ENCODE measurements around the gene TMEM184C. TPM values are rescaled to one million over a fixed set of nuclear protein-coding genes. Genes with fewer than 3 reads are reported as not detected.

TMEM184C gene
- total RNA-seq, 3 donors from 2014 or later = 37.5 to 43.3 (median 37.7) TPM

- no peak overlapping the region for H3K4me3 ChIP-seq
- ATAC-seq (no peak), DNase-seq (no peak)
- H3K9me3 ChIP-seq = no peaks in the 10 kb centered on the region
- H3K36me3 ChIP-seq (ENCODE audit: low read depth) = no peaks in the 10 kb centered on the region
- TF ChIP-seq CTCF (IDR thresholded peaks at IDR 0.05) = no peak
- intact Hi-C loops (cut with DNase I, micrococcal nuclease) = no loop called here
- H3K4me1 ChIP-seq (ENCODE audit: low read depth) = no peaks in the 10 kb centered on the region
Measured at GRCh38 chr4:147717878-147718277, 100.7 kb downstream of the TMEM184C start.

Other genes starting within 250 kb of the TMEM184C start
- 1 to 10 TPM in 2 of 3 donors, under 1 TPM in 1; 0.72 to 1.6 (median 1.6) TPM for gene EDNRA, start 136.3 kb upstream of the TMEM184C start, total RNA-seq
- 1 to 10 TPM; 7.1 to 7.6 (median 7.6) TPM for gene PRMT9, start 66.8 kb downstream of the TMEM184C start, total RNA-seq
- 10 to 100 TPM in 1 of 3 donors, 1 to 10 TPM in 2; 3.0 to 66.6 (median 8.1) TPM for gene ARHGAP10, start 114.7 kb downstream of the TMEM184C start, total RNA-seq

Data from mucosa of descending colon (tissue), 3 donors.